GM19395 (cell line): Measurements from ENCODE around the gene TSPEAR.
"Not testable (repeated sequence)": the region's sequence is repeated elsewhere in the genome, so short reads cannot be mapped to it uniquely, and the experiment has no call there.

ENCODE experiments used
- ATAC-seq: cut with Tn5 transposase; IDR thresholded peaks from one replicate; pipeline ENCODE4 v1.9.1; 2021; ENCODE audit warnings: mild to moderate bottlenecking, moderate library complexity; ENCODE audit not compliant: unreplicated experiment

TSPEAR gene

GRCh38 chr21:44636209-44637017 is 75.0 kb downstream of the TSPEAR start:
- ATAC-seq, result no peak

DNA sequence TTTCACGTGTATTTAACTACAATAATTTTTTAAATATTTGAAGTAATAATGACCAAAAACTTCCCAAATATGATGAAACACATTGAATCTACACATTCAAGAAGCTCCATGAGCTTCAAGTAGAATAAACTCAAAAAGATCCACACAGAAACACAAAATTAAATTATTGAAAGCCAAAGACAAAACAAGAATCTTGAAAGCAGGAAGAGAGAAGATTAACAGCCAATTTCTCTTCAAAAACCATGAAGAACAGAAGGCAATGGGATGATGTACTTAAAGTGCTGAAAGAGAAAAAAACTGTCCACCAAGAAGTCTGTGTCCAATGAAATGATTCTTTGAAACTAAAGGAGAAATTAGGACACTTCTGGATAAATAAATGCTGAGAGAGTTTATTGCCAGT is 79.3 kb downstream of the TSPEAR start:
- no peak for ATAC-seq

DNA sequence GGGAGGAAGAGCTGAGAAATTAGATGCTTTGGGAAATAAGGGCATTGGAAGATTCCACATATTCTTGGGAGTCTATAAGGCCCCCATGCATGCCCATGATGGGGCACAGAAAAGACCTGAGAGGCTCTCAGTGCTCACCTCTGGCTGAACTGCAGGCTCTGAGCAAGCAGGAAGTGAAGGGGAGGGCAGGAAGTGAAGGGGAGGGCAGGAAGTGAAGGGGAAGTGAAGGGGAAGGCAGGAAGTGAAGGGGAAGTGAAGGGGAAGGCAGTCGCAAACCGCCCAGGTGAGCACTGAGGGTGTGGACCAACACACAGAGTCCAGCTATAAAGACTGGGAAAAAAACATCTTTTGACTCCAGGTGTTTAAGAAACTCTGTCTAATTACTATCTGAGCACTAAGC is 80.9 kb downstream of the TSPEAR start:
- no peak for ATAC-seq

GRCh38 chr21:44628707-44629391 is 82.5 kb downstream of the TSPEAR start:
- no peak for ATAC-seq

DNA sequence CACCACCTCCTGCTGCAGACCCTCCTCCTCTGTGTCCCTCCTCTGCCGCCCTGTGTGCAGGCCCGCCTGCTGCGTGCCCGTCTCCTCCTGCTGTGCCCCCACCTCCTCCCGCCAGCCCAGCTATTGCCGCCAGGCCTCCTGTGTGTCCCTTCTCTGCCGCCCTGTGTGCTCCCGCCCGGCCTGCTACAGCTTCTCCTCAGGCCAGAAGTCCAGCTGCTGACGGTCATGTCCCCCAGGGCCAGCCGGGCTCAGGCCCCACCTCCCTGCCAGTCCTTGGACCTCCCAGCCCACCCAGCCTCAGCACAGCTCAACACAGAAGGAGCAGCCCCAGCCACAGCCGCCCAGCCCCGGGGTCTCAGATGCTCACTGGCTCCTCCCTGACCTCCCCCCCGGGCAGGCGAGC is 83.5 kb downstream of the TSPEAR start:
- ATAC-seq, result not testable (repeated sequence)

- ATAC-seq, result not testable (repeated sequence)
Measured at GRCh38 chr21:44627181-44627822, 84.1 kb downstream of the TSPEAR start.

GRCh38 chr21:44626673-44627143 is 84.7 kb downstream of the TSPEAR start, which contains the start of gene KRTAP10-9:
KRTAP10-9 (plus strand) TSS chr21:44627093; CDS start chr21:44627172, 79 bp downstream.
- no peak for ATAC-seq

GRCh38 chr21:44626262-44626661 is 85.1 kb downstream of the TSPEAR start:
- no peak for ATAC-seq

DNA sequence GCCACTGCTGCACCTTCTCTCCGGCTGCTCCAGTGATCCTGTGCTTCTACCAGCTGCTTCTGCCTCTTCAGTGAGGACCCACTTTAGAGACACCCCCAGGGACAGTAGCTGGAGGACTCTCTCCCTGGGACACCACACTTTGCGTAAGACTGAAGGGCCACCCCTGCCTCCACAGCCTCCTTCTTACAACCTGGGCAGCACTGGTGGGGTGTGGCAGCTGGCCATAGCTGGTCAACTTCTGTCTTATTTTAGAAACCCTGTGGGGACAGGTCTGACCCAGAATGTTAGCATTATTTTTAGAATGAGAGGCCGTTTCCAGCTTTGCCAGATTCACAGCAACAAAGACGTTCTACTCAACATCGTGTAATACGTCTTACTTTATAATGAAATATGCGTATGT is 85.6 kb downstream of the TSPEAR start:
- ATAC-seq, result no peak

DNA sequence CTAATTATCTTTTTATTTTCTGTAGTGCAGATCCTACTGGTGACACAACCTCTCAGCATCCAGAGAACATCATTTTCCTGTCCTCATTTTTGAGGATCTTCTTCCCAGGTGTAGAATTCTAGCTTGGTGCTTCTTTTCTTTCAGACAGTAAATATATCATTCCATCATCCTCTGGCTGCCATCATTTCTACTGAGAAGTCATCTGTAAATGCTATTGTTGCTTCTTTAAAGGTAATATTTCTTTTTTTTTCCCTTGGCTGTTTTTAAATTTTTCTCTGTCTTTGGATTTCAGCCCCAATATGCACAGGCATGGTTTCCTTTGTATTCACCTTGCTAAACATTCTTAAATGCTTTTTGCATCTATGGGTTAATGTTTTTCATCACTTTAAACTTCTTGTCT is 87.8 kb downstream of the TSPEAR start:
- no peak for ATAC-seq

- ATAC-seq, result no peak
Measured at GRCh38 chr21:44619886-44620285, 91.5 kb downstream of the TSPEAR start.

DNA sequence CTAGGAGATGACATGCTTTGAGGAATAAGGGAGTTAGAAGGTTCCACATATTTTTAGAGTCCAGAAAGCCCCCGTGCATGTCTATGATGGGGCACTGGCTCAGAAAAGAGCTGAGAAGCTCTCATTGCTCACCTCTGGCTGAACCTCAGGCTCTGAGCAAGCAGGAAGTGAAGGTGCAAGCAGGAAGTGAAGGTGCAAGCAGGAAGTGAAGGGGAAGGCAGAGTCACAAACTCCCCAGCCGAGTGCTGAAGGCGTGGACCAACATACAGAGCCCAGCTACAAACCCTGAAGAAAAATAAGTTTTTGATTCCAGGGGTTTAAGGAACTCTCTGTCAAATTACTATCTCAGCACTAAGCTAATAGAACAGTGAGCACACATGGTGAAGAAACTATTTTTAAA is 92.5 kb downstream of the TSPEAR start:
- no peak for ATAC-seq

DNA sequence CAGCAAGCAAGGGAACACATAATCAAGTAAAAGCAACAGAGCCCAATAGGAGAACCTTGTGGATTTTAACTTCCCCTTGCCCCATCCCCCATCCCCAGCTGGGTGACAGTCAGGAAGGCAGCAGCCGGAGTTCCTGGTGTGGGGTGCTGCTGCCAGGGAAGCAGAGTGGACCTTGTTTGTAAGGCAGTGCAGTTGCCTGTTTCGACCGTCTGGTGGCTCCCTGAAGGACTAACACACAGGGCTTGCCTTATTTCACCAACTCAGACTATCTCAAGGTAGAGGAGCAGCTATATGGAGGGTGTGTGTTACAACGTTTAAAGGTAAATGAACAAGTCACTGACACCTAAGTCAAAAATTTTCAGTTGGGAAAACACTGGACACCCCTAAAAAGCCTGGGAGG is 92.9 kb downstream of the TSPEAR start:
- no peak for ATAC-seq

- ATAC-seq, result no peak
Measured at GRCh38 chr21:44617071-44617501, 94.3 kb downstream of the TSPEAR start.

DNA sequence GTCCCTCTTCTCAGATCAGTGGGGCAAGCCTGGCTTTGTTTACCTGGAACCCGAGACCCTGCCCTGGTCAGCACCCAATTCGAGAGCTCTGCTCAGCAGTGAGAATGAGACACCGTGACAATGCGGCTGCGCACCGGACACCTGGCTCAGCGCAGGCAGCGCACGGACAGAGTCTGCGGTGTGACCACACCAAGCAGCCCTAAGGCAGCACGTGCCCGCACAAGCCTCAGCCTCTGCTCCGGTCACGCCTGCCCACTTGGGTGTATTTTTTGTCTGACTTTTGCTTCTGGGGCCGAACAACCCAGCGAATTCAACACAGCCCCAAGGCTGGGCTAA is 94.8 kb downstream of the TSPEAR start:
- no peak for ATAC-seq

- no peak for ATAC-seq
Measured at GRCh38 chr21:44615911-44616590, 95.3 kb downstream of the TSPEAR start.

DNA sequence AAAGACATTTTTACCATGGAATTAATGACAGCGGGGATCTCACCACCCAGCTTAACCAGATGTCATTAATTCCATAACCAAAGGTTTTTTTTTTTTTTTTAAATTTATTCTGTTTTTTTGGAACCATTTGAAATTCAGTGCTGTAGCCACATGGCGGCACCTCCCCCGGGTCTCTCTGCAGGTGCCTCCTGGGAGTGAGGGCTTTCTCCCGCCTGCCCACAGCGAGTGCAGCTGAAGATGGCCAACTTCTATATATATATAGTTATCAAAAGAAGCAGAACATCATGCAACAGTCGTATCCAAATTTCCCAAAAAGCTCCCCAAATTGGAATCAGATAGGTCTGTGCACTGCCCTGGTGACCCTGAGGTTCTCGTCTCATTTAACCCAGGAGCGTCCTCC is 95.9 kb downstream of the TSPEAR start:
- ATAC-seq, result no peak

DNA sequence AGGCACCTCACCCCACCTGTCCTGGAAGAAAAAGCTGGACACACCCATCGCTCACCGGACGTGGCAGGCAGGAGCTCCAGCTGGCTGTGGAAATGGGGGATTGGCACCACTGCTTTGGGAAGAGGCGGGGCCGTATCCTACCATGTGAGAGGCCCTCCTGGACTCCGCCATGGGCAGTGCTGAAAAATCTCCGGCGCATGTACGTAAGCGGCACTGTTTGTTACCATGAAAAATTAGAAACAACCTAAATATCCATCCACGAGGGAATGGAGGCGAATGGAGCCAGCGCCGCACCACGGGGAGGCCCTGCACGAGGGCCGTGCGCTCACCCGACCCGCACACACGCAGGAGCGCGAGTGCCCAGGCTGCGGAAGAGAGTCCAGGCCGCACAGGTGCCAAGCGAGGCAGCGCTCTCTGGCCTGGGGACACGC is 96.4 kb downstream of the TSPEAR start:
- no peak for ATAC-seq

DNA sequence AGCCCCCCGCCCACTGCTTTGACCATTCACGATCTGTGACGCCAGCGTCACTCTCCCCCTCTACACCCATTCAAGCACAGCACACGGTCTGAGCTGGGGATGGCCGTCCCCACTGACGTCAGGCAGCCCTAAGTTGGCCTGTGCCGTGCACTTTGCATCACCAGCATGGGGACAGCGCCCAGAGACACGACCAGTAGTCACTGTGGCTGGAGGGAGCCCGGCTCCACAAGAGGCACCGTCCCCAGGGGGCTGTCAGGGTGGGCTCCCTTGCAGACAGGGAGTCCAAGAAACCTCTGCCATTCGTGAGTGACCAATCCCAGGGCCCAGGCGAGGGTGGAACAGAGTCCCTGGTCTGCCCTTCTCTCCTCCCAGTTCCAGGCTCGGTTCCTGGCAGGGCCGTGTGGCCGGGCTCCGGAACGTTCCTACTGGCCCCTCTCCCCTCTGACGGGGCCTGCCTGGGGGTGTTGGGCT is 97.2 kb downstream of the TSPEAR start:
- no peak for ATAC-seq

DNA sequence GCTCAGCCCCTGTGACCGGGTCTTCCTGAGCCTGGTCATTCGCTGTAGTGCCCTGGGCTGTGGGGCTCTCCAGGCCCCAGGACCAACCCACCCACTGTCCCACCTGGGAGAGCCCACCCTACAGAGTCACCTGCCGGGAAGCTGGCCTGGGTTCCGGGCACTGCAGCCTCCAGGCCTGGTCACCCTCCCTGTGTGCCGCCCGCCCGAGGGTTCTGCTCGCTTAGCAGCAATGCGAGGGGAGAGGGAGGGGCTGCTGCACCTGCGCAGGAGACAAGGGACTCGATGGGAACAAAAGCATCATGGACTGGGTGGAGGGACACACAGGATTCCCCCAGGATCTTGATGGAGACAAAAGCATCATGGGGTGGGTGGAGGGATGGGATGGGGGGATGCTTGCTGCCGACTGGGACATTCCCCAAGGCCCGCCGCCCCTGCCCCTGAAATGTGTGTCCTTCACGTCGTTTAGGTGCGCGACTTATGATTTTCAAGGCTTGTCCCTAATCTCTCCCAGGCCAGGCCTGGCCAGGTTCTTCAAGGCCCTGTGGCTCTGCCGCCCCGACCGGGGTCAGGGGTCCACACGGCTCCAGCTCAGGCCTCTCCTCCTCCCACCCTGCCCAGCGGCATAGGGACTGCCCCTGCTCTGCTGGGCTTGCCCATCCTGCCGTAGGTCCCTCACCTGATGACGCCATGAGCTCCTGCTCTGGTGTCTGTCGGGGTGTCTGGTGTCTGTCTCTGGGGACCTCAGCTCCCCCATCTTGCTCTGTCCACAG is 97.8 kb downstream of the TSPEAR start:
- no peak for ATAC-seq
